H1 (cell line): ENCODE measurements around the gene NUAK1. TPM values are rescaled to one million over a fixed set of nuclear protein-coding genes. Genes with fewer than 3 reads are reported as not detected.

Source experiments
- ATF2 ChIP-seq: IDR thresholded peaks from 2 replicates; pipeline ENCODE4 v1.6.1; 2012; ENCODE audit warnings: low read length, inconsistent platforms
- BCL11A ChIP-seq, 2 experiments: IDR thresholded peaks; one replicate each; pipeline ENCODE4 v1.6.1; 2011; ENCODE audit warnings: low read depth in 2 of 2, low read length in 2 of 2, mild to moderate bottlenecking in 2 of 2
- CHD7 ChIP-seq: fragments of 300-600 bp; sonication (generic); IDR thresholded peaks from 2 replicates; pipeline ENCODE4 v1.7.1; 2012; ENCODE audit warnings: low read length, moderate library complexity, mild to moderate bottlenecking, inconsistent platforms; ENCODE audit not compliant: insufficient replicate concordance
- EGR1 ChIP-seq: IDR thresholded peaks from 2 replicates; pipeline ENCODE4 v1.6.1; 2011; ENCODE audit warnings: low read depth, low read length, borderline replicate concordance
- FOSL1 ChIP-seq: IDR thresholded peaks from 2 replicates; pipeline ENCODE4 v1.6.1; 2011; ENCODE audit warnings: mild to moderate bottlenecking, low read depth, low read length, moderate library complexity; ENCODE audit not compliant: insufficient read depth
- KDM4A ChIP-seq: IDR thresholded peaks from one replicate; pipeline ENCODE4 v1.7.1; 2012; ENCODE audit warnings: low read depth, mild to moderate bottlenecking, moderate library complexity, low read length, inconsistent platforms; ENCODE audit not compliant: severe bottlenecking
- NRF1 ChIP-seq: IDR thresholded peaks from 2 replicates; pipeline ENCODE4 v1.6.1; 2011; ENCODE audit warnings: mild to moderate bottlenecking, low read depth, low read length, improper control_type of control experiment
- polyA plus RNA-seq, 7 experiments: library from polyadenylated mRNA; depleted of rRNA in 3 of 7; stranded (reverse) in 5 of 7; unstranded in 2 of 7; fragments of >200 nt in 5 of 7; fragments of 200-250 nt in 2 of 7; gene quantifications; 1 replicate in 5 of 7; 2 replicates in 1 of 7; 4 replicates in 1 of 7; pipeline versions ENCODE4 v1.2.1 to v1.2.3, GENCODE V29; 2011 to 2013; ENCODE audit warnings: missing spikeins in 2 of 7, mixed read lengths in 2 of 7
- total RNA-seq: library from RNA; stranded (reverse); fragmentation: NEBNext Ultra II Directional; extraction: Animal tissue kit (Norgen Biotek cat#: 25700); gene quantifications from 2 replicates; pipeline ENCODE4 v1.2.1, GENCODE V29; 2021

The NUAK1 gene
- total and polyA plus RNA-seq, 2 of the 8 experiments (the other 6 are each of a cell fraction or from before 2014, with no cell fraction given) = 6.7 to 18.2 TPM

- TF ChIP-seq CHD7 = no peak
- no peak for TF ChIP-seq ATF2
- no peak for TF ChIP-seq BCL11A (IDR thresholded peaks at IDR 0.05; ENCODE audit: low read depth in 2 of 2, low read length in 2 of 2)
- TF ChIP-seq FOSL1 = no peak
- no peak for TF ChIP-seq EGR1
- TF ChIP-seq NRF1 = no peak
- TF ChIP-seq KDM4A = no peak
Observed at GRCh38 chr12:106150555-106150954, 11.8 kb upstream of the NUAK1 start (continued).
